PC-9 (cell line): ENCODE measurements around the gene WIPF1. TPM values are rescaled to one million over a fixed set of nuclear protein-coding genes. Genes with fewer than 3 reads are reported as not detected.

ENCODE experiments used
- BruUV-seq: library from RNA; stranded (reverse); fragments of 400-500 nt; replicated peaks from 2 replicates; lab custom pipeline; 2021; lab: Mats Ljungman, UMichigan
- CTCF ChIA-PET: fragments of 300-600 bp; sonication (Branson Sonifier 250); formaldehyde crosslinking; loops from one replicate; lab custom pipeline; 2022; ENCODE audit warnings: antibody characterized with exemption; lab: Charles Lee
- POLR2A ChIA-PET: fragments of 300-600 bp; sonication (Branson Sonifier 250); formaldehyde crosslinking; loops from one replicate; lab custom pipeline; 2022; ENCODE audit warnings: antibody characterized with exemption; ENCODE audit not compliant: unreplicated experiment; lab: Charles Lee
- DNase-seq, 2 experiments: peaks; one replicate each; pipeline versions ENCODE4 v3.0.0 to v3.0.0-alpha.2; 2015 to 2022; ENCODE audit warnings: mixed read lengths in 1 of 2
- H2AFZ ChIP-seq: fragments of 200-600 bp; sonication (generic); 2 replicates; pipeline ENCODE4 v1.8.1; 2017; ENCODE audit warnings: antibody characterized with exemption
- H3F3A ChIP-seq: fragments of 200-600 bp; sonication (generic); 2 replicates; pipeline ENCODE4 v1.8.1; 2017; ENCODE audit warnings: antibody characterized with exemption, mild to moderate bottlenecking, low read depth; ENCODE audit not compliant: insufficient read depth
- H3K27ac ChIP-seq: fragments of 200-600 bp; sonication (generic); 2 replicates; pipeline ENCODE4 v1.6.1; 2016; ENCODE audit warnings: mixed run types
- H3K27me3 ChIP-seq: fragments of 200-600 bp; sonication (generic); 2 replicates; pipeline ENCODE4 v1.6.1; 2016; ENCODE audit warnings: low read depth, mixed run types; ENCODE audit not compliant: insufficient read depth
- H3K36me3 ChIP-seq: fragments of 200-600 bp; sonication (generic); 2 replicates; pipeline ENCODE4 v1.6.1; 2016; ENCODE audit warnings: low read depth, mixed run types
- H3K4me1 ChIP-seq: fragments of 200-600 bp; sonication (generic); replicated peaks from 2 replicates; pipeline ENCODE4 v1.6.1; 2016; ENCODE audit warnings: mixed run types; ENCODE audit not compliant: insufficient read depth
- H3K4me2 ChIP-seq: fragments of 200-600 bp; sonication (generic); 2 replicates; pipeline ENCODE4 v1.6.1; 2017; ENCODE audit warnings: mixed run types
- H3K4me3 ChIP-seq: fragments of 200-600 bp; sonication (generic); 2 replicates; pipeline ENCODE4 v1.6.1; 2016; ENCODE audit warnings: mixed run types
- H3K79me2 ChIP-seq: fragments of 200-600 bp; sonication (generic); 2 replicates; pipeline ENCODE4 v1.6.1; 2017; ENCODE audit warnings: low read depth, mixed run types
- H3K9me2 ChIP-seq: fragments of 200-600 bp; sonication (generic); 2 replicates; pipeline ENCODE4 v1.8.1; 2017; ENCODE audit warnings: mild to moderate bottlenecking; ENCODE audit not compliant: insufficient read depth
- H3K9me3 ChIP-seq: fragments of 200-600 bp; sonication (generic); 2 replicates; pipeline ENCODE4 v1.8.1; 2016; ENCODE audit warnings: low read depth; ENCODE audit not compliant: insufficient read depth
- H4K20me1 ChIP-seq: fragments of 200-600 bp; sonication (generic); 2 replicates; pipeline ENCODE4 v1.8.1; 2017; ENCODE audit not compliant: insufficient read depth
- CTCF ChIP-seq: fragments of 200-600 bp; sonication (generic); conservative IDR thresholded peaks from 2 replicates; pipeline ENCODE4 v1.6.1; 2017; ENCODE audit warnings: mixed run types, antibody characterized with exemption, mild to moderate bottlenecking, moderate library complexity
- EZH2 ChIP-seq: fragments of 200-600 bp; sonication (generic); IDR thresholded peaks from 2 replicates; pipeline ENCODE4 v1.8.0; 2017; ENCODE audit warnings: antibody characterized with exemption, low read depth
- intact Hi-C: fragments of 100-400 bp; cut with micrococcal nuclease; formaldehyde crosslinking; loops from one replicate; pipeline ENCODE4 v1.10.0; 2022; ENCODE audit not compliant: unreplicated experiment
- total RNA-seq: library from RNA; stranded (reverse); gene quantifications from 2 replicates; pipeline ENCODE4 v1.2.3, GENCODE V29; 2021

Gene WIPF1
- total RNA-seq, 1 experiment from 2014 or later = 0.46 TPM

GRCh38 chr2:174603280-174603679 lies 5.7 kb upstream of the WIPF1 start:
- Histone ChIP-seq H3K79me2 (no peaks in the 10 kb centered on the region), H3K36me3 (no peaks in the 10 kb centered on the region), H2AFZ (no peak overlapping the region), H3F3A (no peaks in the 10 kb centered on the region), H3K9me3 (no peaks in the 10 kb centered on the region), H3K4me2 (no peak overlapping the region), H3K4me1 (no peaks in the 10 kb centered on the region), H4K20me1 (no peaks in the 10 kb centered on the region), H3K9me2 (no peaks in the 10 kb centered on the region), H3K27me3 (no peaks in the 10 kb centered on the region), H3K4me3 (no peak overlapping the region), H3K27ac (no peak overlapping the region)
- intact Hi-C loops = no loop called here
- ChIA-PET POLR2A (no interaction called here), CTCF (no interaction called here)
- no TSS peak for BruUV-seq
- TF ChIP-seq CTCF (no peak; the same call in 1 of the 2 replicates), EZH2 (no peak)
- no peak for DNase-seq

- Histone ChIP-seq H3F3A (no peaks in the 10 kb centered on the region), H3K4me1 (no peaks in the 10 kb centered on the region), H3K9me3 (no peaks in the 10 kb centered on the region), H3K36me3 (no peaks in the 10 kb centered on the region), H4K20me1 (no peaks in the 10 kb centered on the region), H2AFZ (no peak overlapping the region), H3K27me3 (no peaks in the 10 kb centered on the region), H3K9me2 (no peaks in the 10 kb centered on the region), H3K4me3 (no peak overlapping the region), H3K4me2 (no peak overlapping the region), H3K79me2 (no peaks in the 10 kb centered on the region), H3K27ac (no peak overlapping the region)
- no peak for DNase-seq
- CTCF ChIA-PET = no interaction called here
- BruUV-seq = no TSS peak
- intact Hi-C loops = no loop called here
- no peak for TF ChIP-seq EZH2
- TF ChIP-seq CTCF = no peak
- POLR2A ChIA-PET = no interaction called here
Observed at GRCh38 chr2:174602745-174603144, 5.1 kb upstream of the WIPF1 start.

DNA sequence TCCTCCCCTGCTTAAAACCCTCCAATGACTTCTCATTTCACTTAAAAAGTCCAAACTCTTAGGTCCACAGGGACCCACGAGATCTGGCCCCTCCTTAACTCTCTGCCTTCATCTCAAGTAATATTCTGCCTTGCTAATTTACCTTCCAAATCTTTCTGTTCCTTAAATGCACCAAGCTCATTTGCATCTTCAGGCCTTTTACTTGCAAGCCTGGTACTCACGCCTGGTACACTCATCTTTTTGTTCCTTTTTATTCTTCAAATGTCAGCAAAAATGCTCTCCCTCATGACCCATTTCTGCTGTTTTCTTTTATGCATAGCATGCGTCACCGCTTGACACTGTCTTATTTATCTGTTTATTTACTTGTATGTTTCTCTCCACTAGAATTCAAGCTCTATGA lies 2.7 kb upstream of the WIPF1 start:
- Histone ChIP-seq H3K36me3 (no peaks in the 10 kb centered on the region), H2AFZ (no peak overlapping the region), H3F3A (no peaks in the 10 kb centered on the region), H3K79me2 (no peaks in the 10 kb centered on the region), H3K9me3 (no peaks in the 10 kb centered on the region), H3K27ac (no peak overlapping the region), H3K4me3 (no peak overlapping the region), H3K4me1 (no peaks in the 10 kb centered on the region), H3K4me2 (no peak overlapping the region), H4K20me1 (no peaks in the 10 kb centered on the region), H3K27me3 (no peaks in the 10 kb centered on the region), H3K9me2 (no peaks in the 10 kb centered on the region)
- CTCF ChIA-PET = interaction anchor here (0.5 kb wide), 1 partner anchor 54 kb away, joined by 3 read pairs; no protein-coding TSS in a partner anchor
- no peak for TF ChIP-seq CTCF
- TF ChIP-seq EZH2 = no peak
- POLR2A ChIA-PET = no interaction called here
- no peak for DNase-seq
- intact Hi-C loops = no loop called here
- BruUV-seq = no TSS peak
